ENCODE data around the gene TIAM2. TPM values are rescaled to one million over a fixed set of nuclear protein-coding genes. Genes with fewer than 3 reads are reported as not detected.
"Not testable (repeated sequence)": the region's sequence is repeated elsewhere in the genome, so short reads cannot be mapped to it uniquely, and the experiment has no call there.

TIAM2 gene
- total and polyA plus RNA-seq, 10 of the 15 experiments (the other 5 are each of a cell fraction or from before 2014, with no cell fraction given), result 1.1 to 10.5 (median 2.3) TPM

DNA sequence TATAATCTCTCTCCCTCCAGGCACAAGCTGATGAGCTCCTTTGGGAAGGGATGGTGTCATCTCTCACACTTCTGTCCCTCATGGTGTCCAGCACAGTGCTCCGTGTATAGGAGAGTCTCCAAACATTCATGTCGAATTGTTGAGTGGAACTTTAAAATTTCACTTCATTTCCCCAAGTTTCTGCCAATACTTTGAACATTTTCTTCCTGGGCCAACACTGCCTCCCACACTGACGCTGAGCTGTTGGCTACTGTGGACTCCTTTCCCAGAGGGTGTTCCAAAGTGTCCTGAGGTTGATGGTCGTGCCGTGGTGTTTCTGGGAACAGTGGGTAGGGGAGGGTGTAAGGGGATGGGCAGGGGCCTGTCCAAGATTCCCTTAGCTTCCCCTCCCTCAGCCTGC lies 122.7 kb downstream of the TIAM2 start (continued):
- TF ChIP-seq, protein P1, sequence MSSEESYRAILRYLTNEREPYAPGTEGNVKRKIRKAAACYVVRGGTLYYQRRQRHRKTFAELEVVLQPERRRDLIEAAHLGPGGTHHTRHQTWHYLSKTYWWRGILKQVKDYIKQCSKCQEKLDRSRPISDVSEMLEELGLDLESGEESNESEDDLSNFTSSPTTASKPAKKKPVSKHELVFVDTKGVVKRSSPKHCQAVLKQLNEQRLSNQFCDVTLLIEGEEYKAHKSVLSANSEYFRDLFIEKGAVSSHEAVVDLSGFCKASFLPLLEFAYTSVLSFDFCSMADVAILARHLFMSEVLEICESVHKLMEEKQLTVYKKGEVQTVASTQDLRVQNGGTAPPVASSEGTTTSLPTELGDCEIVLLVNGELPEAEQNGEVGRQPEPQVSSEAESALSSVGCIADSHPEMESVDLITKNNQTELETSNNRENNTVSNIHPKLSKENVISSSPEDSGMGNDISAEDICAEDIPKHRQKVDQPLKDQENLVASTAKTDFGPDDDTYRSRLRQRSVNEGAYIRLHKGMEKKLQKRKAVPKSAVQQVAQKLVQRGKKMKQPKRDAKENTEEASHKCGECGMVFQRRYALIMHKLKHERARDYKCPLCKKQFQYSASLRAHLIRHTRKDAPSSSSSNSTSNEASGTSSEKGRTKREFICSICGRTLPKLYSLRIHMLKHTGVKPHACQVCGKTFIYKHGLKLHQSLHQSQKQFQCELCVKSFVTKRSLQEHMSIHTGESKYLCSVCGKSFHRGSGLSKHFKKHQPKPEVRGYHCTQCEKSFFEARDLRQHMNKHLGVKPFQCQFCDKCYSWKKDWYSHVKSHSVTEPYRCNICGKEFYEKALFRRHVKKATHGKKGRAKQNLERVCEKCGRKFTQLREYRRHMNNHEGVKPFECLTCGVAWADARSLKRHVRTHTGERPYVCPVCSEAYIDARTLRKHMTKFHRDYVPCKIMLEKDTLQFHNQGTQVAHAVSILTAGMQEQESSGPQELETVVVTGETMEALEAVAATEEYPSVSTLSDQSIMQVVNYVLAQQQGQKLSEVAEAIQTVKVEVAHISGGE (CRISPR knock-in tag; IDR thresholded peaks at IDR 0.05), result no peak
- no peak for TF ChIP-seq HDAC2 (IDR thresholded peaks at IDR 0.05)
- no peak for TF ChIP-seq TCF3 (IDR thresholded peaks at IDR 0.05; ENCODE audit: borderline replicate concordance, insufficient read depth, low read depth, low read length)
- no peak for TF ChIP-seq BHLHE40 (IDR thresholded peaks at IDR 0.05; ENCODE audit: borderline replicate concordance in 1 of 2, low read depth in 2 of 2, low read length in 1 of 2)
- TF ChIP-seq TBL1XR1 (IDR thresholded peaks at IDR 0.05; ENCODE audit: low read depth, low read length), result no peak
- TF ChIP-seq, protein P2, sequence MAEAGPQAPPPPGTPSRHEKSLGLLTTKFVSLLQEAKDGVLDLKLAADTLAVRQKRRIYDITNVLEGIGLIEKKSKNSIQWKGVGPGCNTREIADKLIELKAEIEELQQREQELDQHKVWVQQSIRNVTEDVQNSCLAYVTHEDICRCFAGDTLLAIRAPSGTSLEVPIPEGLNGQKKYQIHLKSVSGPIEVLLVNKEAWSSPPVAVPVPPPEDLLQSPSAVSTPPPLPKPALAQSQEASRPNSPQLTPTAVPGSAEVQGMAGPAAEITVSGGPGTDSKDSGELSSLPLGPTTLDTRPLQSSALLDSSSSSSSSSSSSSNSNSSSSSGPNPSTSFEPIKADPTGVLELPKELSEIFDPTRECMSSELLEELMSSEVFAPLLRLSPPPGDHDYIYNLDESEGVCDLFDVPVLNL (IDR thresholded peaks at IDR 0.05; ENCODE audit: low read depth, low read length), result no peak
- no peak for TF ChIP-seq EZH2 (IDR thresholded peaks at IDR 0.05; ENCODE audit: borderline replicate concordance, control insufficient read depth, low read depth, low read length)

DNA sequence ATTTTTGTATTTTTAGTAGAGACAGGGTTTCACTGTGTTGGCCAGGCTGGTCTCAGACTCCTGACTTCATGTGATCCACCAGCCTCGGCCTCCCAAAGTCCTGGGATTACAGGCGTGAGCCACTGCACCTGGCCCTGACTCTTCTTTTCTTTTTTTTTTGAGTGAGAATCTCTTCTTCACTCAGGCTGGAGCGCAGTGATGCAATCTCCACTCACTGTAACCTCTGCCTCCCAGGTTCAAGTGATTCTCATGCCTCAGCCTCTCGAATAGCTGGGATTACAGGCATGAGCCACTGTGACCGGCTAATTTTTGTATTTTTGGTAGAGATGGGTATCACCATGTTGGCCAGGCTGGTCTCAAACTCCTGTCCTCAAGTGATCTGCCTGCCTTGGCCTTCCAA lies 124.1 kb downstream of the TIAM2 start:
- H3K9ac ChIP-seq (ENCODE audit: control insufficient read depth, insufficient read depth, low read length); intact Hi-C loops (cut with micrococcal nuclease; ENCODE audit: unreplicated experiment); H3K9me3 ChIP-seq (replicated peaks; ENCODE audit: control insufficient read depth, insufficient read depth, low read length); H3K27ac ChIP-seq (ENCODE audit: control insufficient read depth, insufficient read depth); H4K20me1 ChIP-seq (ENCODE audit: control insufficient read depth, insufficient read depth); H3K36me3 ChIP-seq (ENCODE audit: control insufficient read depth in 2 of 2, insufficient read depth in 2 of 2, low read length in 1 of 2); ATAC-seq; H3K4me3 ChIP-seq; CTCF ChIA-PET; FAIRE-seq; H3K4me1 ChIP-seq (ENCODE audit: control insufficient read depth, insufficient read depth, low read length); H3K79me2 ChIP-seq (ENCODE audit: control insufficient read depth, insufficient read depth, low read length); H2AFZ ChIP-seq (ENCODE audit: control insufficient read depth, low read depth, low read length); RAD21 ChIA-PET (ENCODE audit: unreplicated experiment); DNase-seq (ENCODE audit: low read depth, low spot score); POLR2A ChIA-PET; BruUV-seq (replicated peaks); in situ Hi-C loops (cut with MboI); H3K4me2 ChIP-seq (ENCODE audit: control insufficient read depth, insufficient read depth); H3K27me3 ChIP-seq (replicated peaks in 1 of 2; ENCODE audit: control insufficient read depth in 2 of 2, insufficient read depth in 2 of 2, low read length in 1 of 2): not testable (repeated sequence)
- 48% methylated on average over 5 of the region's 5 CpGs for WGBS (ENCODE audit: insufficient coverage, insufficient replicate concordance, low lambda C conversion rate, missing lambda C conversion rate)
- SMC1A ChIA-PET (ENCODE audit: uncharacterized antibody, unreplicated experiment), result interaction anchor here (0.5 to 2.3 kb wide), 3 partner anchors 22 to 1017 kb away, joined by 3 to 7 read pairs (median 3); no protein-coding TSS in a partner anchor

All from GM12878 (cell line).